Fibroblast of lung (primary cell): ENCODE results near the gene CTTNBP2NL.

Experiments used
- CTCF ChIP-seq, 2 donors: IDR thresholded peaks in 1 of 2; conservative IDR thresholded peaks in 1 of 2; 1 replicate in 1 of 2; 2 replicates in 1 of 2; pipeline ENCODE4 v1.5.1; 2011 to 2012; ENCODE audit warnings: low read length in 2 of 2, control low read depth in 1 of 2, inconsistent platforms in 1 of 2, low read depth in 1 of 2, mild to moderate bottlenecking in 1 of 2
- EZH2 ChIP-seq: IDR thresholded peaks from 2 replicates; pipeline ENCODE4 v1.5.1; 2012; ENCODE audit warnings: low read length, control low read depth, mild to moderate bottlenecking; ENCODE audit errors: missing control alignments

GRCh38 chr1:112439592-112439991 lies 43.6 kb downstream of the CTTNBP2NL start:
- no peak for TF ChIP-seq EZH2
- TF ChIP-seq CTCF (conservative IDR thresholded peaks at IDR 0.05 in 1 of 2, IDR thresholded peaks at IDR 0.05 in 1 of 2; ENCODE audit: low read depth in 1 of 2, low read length in 2 of 2) = no peak
